8988T (cell line): Measurements from ENCODE around the gene SNX18.
"Not testable (repeated sequence)": the region's sequence is repeated elsewhere in the genome, so short reads cannot be mapped to it uniquely, and the experiment has no call there.

Experiments used
- DNase-seq: peaks from one replicate; pipeline ENCODE4 v3.0.0; 2011

SNX18 gene, protein sequence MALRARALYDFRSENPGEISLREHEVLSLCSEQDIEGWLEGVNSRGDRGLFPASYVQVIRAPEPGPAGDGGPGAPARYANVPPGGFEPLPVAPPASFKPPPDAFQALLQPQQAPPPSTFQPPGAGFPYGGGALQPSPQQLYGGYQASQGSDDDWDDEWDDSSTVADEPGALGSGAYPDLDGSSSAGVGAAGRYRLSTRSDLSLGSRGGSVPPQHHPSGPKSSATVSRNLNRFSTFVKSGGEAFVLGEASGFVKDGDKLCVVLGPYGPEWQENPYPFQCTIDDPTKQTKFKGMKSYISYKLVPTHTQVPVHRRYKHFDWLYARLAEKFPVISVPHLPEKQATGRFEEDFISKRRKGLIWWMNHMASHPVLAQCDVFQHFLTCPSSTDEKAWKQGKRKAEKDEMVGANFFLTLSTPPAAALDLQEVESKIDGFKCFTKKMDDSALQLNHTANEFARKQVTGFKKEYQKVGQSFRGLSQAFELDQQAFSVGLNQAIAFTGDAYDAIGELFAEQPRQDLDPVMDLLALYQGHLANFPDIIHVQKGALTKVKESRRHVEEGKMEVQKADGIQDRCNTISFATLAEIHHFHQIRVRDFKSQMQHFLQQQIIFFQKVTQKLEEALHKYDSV

DNA sequence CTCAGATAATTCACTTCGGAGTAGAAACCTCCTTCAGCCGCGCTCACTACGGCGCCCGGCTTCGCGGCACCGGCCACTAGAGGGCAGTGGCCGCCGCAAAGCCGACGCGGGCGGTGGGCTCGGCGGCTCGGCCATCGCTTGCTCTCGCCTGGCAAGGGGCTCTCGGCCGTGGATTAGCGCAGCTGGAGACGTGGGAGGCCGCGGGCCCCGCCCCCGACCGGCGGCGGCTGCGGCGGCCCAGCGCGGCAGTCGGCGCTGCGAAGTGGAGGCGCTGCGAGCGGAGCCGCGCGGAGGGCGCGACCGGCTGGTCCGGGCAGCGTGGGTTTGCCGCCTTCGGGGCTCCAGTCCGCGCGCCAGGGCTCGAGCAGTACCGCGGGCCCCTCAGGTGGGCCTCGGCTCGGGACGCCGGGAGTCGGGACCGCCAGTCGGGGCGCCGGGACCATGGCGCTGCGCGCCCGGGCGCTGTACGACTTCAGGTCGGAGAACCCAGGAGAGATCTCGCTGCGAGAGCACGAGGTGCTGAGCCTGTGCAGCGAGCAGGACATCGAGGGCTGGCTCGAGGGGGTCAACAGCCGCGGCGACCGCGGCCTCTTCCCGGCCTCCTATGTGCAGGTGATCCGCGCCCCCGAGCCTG, at the start of gene SNX18:
SNX18 (plus strand) TSS at position 248 of the 634 bp plus-strand sequence; CDS start at position 442, 194 bp downstream.
- peak; percentile 90 for DNase-seq

DNA sequence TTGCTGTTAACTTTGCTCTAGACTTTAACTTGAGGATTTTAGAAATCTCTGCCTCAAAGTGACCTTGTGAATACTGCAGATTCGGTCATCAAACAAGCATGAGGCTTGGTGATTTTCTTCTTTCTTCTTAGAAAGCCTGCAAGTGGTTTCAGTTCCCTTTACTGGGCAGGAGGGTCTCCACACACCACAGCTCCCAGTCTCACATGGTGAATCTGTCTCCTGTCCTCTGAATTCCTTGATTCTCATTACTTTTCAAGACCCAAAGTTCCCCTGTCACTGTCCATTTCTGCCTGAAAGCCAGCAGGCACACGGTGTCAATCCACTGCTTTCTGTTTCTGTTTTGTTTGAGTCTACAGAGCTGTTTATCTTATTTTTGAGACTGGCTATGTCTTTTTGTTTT, 47.9 kb upstream of the SNX18 start:
- DNase-seq = no peak

DNA sequence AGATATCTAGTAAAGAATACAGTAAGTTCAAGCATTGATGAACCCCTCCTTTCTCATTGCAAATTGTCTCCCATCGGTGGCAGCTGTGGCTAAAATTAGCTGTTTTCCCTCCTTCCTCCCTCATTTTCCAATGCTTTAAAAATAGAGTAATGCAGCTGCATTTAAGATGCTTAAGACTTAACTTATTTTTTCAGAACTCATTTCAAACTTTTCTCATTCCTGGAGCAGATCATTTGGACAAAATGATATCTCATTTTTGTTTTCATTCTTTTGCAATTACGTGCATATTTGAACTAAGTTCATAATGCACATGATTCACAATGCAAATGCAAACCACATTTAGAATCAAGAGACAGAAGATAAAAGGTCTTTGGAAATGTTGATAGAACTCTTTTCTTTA, 47.4 kb upstream of the SNX18 start:
- DNase-seq = no peak

DNA sequence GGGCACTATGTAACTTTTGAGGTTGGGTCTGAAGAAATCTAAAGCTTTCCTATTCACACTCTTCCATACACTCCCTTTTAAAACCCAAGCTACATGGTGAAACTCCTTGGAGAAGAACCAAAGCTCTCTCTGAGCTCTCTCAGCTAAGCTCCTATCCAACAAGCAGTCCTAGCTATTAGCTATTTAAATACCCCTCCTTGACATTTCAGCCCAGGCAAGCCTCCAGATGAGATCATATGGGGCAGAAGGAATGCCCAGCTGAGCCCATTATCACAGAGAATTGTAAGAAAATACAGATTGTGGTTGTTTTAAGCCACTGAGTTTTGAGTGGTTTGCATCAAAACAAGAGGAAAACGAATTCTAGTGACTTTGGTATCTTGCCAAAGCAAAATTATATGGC, 46.9 kb upstream of the SNX18 start:
- DNase-seq = no peak

DNA sequence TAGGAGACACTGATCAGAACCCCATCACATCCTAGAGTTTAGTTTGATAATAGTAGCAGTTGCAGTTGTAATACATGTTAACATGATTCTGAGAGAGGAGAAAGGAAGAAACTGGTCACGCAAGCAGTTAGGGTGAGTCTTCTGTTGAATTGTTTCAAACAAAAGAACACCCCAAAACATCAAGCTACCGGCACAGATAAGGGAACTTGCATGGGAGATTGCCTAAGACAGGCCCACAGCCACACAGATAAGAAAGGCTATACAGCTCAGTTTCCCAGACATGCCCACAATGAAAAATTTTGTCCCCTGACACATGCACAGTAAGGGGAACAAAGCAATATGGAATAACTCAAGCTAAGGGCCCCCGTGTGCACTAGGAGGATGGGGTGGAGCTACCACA, 46.2 kb upstream of the SNX18 start:
- DNase-seq = no peak

DNA sequence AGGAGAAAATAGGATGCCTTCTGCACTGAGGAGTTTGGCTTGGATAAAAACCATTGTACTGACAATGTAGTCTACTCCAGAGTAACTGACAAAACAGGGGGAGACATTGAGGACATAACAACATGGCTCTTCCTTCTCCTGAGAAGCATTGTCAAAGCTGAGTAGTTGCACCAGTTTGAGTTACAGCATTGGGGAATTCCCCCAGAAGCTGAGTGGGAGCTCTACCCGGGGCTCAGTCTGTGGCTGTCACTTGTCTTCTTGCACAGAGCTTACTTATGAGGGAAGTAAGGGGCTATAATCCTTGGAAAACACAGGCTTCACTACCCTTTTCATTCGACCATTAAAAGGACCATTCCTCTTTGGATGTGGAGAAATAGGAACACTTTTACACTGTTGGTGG, 40.9 kb upstream of the SNX18 start:
- DNase-seq = no peak

DNA sequence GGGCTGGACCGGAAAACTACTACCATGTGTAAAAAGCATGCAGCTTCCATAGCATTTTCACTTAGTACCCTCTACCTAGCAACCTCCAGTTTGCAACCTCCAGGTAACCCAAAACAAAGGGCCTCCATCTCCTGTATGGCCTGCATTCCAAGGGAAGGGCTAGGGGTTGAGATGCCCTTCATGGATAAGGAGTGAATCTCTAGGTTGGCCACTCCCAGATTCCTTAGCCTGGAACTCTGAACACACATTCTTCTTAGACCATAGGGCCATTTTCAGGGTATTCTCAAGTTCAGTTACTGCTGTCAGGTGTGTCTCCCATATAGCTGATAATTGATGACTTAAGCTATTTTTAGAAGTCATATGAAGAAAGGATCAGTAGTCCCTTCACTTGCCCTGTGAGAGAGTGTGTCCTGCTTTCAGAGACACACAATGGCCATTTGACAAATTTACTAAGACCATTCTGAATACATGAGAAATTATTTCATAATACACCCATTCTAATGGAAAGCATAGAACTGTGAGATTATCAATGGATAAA, 39.5 kb upstream of the SNX18 start:
- DNase-seq = no peak

DNA sequence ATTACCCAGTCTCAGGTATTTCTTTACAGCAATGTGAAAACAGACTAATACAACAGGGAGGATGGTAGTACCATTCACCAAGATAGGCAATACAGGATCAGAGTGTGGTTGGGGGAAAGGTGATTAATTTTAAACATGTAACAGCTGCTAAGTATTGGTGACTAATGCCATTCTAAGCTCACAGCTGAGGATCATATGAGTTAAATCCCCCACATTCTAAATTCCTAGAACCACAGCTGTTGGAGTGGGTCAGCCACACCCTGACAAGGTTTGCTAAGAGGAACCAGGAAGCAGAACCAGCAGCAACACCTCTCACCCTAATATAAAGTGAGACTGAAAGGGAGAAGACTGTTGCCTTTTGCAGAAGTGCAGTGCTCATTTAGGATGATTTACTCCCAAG, 37.3 kb upstream of the SNX18 start:
- DNase-seq = no peak

DNA sequence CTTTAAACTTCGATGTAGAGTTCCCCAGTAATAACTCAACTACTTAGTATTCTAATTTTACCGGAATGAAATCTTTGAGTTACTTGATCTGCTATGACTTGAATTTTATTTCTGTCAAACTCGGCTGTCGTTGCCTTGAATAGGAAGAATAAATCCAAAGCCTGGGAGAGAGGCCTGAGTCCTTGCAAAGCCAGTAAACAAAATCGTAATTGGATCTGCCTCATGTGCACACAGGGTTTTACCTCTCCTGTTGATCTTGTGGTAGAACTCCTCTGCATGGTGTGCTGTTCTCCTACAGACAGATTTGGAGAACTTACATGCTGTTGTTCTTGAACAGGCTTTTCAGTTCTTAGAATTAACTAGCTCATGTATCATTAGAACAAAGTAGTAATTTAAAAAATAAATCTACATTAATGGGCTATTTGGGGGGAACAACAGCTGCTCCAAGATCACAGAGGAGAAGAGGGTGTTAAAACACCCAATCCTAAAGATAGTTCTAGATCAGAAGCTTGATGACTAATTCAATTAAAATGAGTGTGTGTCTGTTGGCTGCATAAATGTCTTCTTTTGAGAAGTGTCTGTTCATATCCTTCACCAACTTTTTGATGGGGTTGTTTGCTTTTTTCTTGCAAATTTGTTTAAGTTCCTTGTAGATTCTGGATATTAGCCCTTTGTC, 33.2 kb upstream of the SNX18 start:
- DNase-seq = no peak

DNA sequence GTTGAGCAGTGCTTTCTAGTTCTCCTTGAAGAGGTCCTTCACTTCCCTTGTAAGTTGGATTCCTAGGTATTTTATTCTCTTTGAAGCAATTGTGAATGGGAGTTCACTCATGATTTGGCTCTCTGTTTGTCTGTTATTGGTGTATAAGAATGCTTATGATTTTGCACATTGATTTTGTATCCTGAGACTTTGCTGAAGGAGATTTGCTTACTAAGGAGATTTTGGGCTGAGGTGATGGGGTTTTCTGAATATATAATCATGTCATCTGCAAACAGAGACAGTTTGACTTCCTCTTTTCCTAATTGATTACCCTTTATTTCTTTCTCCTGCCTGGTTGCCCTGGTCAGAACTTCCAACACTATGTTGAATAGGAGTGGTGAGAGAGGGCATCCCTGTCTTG, 31.9 kb upstream of the SNX18 start:
- DNase-seq = not testable (repeated sequence)

DNA sequence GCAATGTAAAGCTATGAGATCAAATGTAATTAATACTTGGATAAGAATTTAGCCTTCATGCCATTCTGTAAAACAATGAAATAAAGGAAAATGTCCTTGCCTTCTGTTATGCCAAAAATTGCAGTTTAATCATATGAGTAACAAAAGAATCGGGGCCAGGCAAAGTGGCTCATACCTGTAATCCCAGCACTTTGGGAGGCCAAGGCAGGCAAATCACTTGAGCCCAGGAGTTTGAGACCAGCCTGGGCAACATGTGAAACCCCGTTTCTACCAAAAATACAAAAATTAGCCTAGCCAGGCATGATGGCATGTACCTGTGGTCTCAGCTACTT, 27.9 kb upstream of the SNX18 start:
- DNase-seq = not testable (repeated sequence)

DNA sequence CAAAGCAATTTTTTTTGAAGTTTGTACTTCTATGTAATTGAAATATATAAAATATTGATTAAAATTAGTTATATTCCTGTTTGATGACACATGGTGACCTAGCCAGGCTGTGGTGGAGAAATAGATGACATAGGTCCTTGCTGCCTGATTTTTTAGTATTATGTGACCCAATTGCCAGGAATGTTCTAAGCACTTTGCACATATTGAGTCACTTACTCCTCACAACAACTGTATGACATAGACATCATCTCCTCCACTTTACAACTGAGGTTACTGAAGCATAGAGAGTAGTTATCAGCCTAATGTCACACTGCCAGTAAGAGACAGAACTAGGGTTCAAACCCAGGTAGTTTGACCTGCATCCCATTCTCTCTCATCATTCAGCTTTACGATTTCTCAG, 26.2 kb upstream of the SNX18 start:
- DNase-seq = no peak

DNA sequence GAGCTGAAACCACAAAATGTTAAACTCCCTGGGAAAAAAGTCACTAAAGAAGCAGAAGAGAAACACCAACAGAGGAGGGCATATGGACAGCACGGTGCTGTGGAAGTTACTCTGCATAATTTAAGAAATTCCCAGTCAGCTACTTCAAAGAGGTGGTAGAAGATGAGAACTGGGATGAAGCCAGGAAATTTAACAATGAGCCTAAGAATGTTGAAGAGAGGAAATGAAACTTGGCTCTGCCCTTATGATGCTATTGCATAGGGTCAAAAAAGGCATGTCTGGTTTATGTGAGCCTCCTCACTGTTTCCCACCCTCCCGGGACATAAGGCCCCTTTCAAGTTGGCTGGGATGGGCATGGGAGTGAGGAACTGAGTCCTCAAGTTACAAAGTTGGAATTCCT, 25.4 kb upstream of the SNX18 start:
- DNase-seq = no peak

DNA sequence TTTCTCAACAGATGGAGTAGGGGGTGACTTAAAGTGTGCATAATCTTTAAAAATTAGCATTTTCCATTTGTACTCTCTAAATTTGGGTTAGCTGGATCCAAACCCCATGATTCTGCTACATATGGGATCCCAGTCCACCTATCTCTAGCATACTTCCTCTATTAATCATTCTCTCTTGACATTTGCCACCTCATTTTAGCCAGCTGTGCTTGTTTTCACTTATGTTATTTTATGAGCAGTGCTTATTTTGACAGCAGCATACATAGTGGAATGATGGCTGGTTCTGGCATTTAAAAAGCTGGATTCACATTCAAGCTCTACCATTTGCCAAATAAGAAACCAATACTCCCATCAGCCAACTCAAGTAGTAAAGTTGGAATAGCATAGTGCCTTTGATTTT, 22.5 kb upstream of the SNX18 start:
- no peak for DNase-seq

DNA sequence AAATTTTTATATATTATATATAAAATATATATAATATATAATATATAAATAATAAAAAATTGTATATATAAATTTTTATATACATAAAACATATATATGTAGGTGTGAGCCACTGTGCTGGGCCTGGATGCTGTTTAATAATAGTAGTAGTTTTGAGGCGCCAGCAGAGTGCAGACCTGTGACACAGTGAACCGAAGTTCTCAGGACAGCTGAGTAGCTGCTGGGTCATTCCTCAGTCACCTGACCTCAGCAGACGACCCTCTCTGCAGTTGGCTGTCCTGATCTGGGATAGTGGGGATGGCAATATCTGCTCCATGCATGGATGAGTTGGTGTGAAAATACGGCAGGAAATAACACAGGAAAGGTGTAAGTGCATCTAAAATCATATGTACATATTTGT, 3.3 kb upstream of the SNX18 start:
- no peak for DNase-seq

DNA sequence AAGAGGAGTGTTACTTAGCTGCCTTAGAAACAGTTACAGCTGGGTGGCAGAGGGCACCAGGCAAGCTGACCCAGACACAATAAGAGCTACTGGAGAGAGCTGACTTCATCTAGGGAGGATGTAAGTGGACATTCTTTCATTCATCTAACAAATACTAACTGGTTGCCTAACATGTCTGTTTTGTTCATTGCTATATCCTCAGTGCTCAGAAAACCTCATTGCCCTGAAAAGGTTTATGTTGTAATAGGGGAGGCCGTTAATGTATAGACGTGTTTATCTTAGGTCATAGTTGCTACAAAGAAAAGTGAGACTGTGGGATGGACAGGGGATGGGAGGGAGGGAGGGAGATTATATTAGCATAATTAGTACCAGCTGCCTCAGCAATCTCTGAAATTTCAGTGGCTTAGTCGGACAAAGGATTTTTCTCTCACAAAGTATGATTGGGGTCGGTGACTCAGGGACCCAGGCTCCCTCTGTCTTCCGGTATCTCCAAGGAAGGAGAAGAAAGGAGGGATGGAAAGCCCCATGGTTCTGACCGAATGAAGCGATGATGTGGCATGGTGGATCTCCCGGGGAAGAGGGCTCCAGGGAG, 2.6 kb upstream of the SNX18 start:
- no peak for DNase-seq

DNA sequence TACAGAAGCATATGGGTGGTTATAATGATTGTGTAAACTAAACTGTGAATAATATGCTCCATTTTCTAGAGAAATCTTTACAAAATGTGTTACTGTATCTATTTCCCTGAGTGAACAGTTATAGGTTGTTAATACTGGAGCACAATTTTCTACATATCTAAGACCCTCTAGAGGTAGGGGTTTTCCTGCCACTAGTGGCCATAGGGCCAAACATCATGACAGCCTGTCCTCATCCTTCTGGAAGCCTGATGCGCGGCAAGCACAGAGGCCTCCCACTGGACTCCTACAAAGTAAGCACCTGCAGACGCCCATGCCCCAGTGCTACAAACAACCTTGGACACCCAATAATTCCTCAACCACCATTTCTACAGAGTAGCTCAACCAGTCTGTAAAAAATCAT, 1.9 kb upstream of the SNX18 start:
- DNase-seq = no peak

DNA sequence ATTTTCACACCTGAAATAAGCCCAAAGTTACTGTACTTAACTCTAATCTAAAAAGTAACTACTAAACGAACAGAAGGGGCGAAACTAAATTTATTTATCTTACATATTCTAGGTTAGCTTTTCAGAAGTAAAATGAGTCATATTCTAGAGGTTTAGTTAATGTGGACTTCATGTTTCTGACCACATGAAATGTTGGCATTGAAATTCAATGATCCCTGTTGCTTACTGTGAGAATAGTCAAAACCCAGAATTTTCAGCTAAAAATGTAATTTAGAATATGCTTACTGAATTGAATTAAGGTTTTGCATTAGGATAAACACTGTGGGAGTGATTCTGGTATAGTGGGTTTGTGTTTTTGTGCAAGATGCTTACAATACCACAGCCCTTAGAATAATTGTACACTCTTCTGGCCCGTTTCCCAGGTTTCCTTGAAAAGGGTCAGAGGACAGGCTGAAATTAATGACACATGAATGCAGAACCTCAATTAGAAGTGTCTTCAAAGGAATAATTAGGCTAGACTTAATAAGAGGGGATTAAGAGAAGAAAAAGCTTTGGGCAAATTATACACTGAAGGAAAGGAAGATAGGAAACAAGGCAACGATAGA, 1.4 kb upstream of the SNX18 start:
- no peak for DNase-seq

DNA sequence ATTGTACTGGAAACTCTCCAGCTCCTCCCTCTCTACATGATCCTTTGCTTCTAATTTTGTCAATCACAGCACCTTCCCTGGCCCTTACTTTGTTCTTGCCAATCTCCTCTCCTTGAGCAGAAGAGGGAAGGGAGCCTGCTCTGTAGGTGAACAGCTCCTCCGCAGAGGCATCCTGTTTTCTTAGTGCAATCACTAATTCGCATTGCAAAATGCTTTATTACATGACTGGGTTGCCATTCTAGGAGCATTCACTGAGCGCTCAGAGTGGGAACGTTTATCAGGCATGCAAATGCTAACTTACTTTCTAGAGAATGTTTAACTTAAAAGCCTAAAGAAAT, 416 bp upstream of the SNX18 start:
- DNase-seq = no peak

DNA sequence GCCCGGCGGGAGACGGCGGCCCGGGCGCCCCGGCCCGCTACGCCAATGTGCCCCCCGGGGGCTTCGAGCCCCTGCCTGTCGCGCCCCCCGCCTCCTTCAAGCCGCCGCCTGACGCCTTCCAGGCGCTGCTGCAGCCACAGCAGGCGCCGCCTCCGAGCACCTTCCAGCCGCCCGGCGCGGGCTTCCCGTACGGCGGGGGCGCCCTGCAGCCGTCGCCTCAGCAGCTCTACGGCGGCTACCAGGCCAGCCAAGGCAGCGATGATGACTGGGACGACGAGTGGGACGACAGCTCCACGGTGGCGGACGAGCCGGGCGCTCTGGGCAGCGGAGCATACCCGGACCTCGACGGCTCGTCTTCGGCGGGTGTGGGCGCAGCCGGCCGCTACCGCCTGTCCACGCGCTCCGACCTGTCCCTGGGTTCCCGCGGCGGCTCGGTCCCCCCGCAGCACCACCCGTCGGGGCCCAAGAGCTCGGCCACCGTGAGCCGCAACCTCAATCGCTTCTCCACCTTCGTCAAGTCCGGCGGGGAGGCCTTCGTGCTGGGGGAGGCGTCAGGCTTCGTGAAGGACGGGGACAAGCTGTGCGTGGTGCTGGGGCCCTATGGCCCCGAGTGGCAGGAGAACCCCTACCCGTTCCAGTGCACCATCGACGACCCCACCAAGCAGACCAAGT, 723 bp downstream of the SNX18 start:
- peak; percentile 40 for DNase-seq

DNA sequence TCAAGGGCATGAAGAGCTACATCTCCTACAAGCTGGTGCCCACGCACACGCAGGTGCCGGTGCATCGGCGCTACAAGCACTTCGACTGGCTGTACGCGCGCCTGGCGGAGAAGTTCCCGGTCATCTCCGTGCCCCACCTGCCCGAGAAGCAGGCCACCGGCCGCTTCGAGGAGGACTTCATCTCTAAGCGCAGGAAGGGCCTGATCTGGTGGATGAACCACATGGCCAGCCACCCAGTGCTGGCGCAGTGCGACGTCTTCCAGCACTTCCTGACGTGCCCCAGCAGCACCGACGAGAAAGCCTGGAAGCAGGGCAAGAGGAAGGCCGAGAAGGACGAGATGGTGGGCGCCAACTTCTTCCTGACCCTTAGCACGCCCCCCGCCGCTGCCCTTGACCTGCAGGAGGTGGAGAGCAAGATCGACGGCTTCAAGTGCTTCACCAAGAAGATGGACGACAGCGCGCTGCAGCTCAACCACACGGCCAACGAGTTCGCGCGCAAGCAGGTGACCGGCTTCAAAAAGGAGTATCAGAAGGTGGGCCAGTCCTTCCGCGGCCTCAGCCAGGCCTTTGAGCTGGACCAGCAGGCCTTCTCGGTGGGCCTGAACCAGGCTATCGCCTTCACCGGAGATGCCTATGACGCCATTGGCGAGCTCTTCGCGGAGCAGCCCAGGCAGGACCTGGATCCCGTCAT, 1.4 kb downstream of the SNX18 start:
- no peak for DNase-seq

DNA sequence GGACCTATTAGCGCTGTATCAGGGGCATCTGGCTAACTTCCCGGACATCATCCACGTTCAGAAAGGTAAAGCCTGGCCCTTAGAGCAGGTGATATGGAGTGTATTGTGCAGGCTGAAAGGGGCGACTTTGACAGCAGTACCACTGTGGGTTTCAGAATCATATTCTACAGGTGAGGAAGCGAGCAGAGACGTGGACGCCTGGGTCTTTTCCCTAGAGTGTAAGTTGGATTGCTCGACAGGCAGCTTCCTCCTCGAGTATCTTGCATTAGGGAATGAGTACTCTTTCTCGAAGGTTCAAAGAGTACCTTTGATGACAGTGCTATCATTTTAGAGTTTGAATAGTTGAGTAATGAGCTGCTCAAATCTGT, 1.9 kb downstream of the SNX18 start:
- DNase-seq = no peak
